ENCODE measurements around the gene PAK6. TPM values are rescaled to one million over a fixed set of nuclear protein-coding genes. Genes with fewer than 3 reads are reported as not detected.

Gene PAK6
- total and polyA plus RNA-seq, 9 of the 15 experiments (the other 6 are each of a cell fraction or from before 2014, with no cell fraction given), result 0.03 to 0.74 (median 0.16) TPM; not detected in 2

GRCh38 chr15:40270246-40270995 is 31.6 kb downstream of the PAK6 start:
- POLR2A ChIA-PET, result interaction anchor here (0.6 kb wide), 1 partner anchor 222 kb away, joined by 3 read pairs; no protein-coding TSS in a partner anchor
- H3K9ac ChIP-seq (ENCODE audit: insufficient read depth in 1 of 2, low read depth in 2 of 2, low read length in 2 of 2), result peak overlapping the region in 1 of 2 experiments; percentile 43; a peak in 1 of 4 replicates
- no TSS peak for BruUV-seq (replicated peaks)
- H3K27me3 ChIP-seq (ENCODE audit: control insufficient read depth in 2 of 2, insufficient read depth in 2 of 2, low read length in 2 of 2), result peaks cover 0 to 19% of the 10 kb centered on the region in 2 experiments; a peak in 2 of 5 replicates
- H3K79me2 ChIP-seq (ENCODE audit: control insufficient read depth, insufficient read depth, low read length), result no peaks in the 10 kb centered on the region
- peaks cover 4% of the 10 kb centered on the region for H3K9me1 ChIP-seq (ENCODE audit: control insufficient read depth, insufficient read depth, low read length)
- H3K4me2 ChIP-seq (ENCODE audit: insufficient read depth, low read length), result no peak overlapping the region
- in situ Hi-C loops (cut with MboI) (loop anchor here (5.0 kb wide), 2 partner anchors 53 to 223 kb away; no protein-coding TSS in a partner anchor), intact Hi-C loops (cut with micrococcal nuclease) (loop anchor here (5.0 kb wide), 2 partner anchors 38 to 483 kb away; no protein-coding TSS in a partner anchor)
- DNase-seq (ENCODE audit: extremely low read depth in 1 of 4, low spot score in 3 of 4) (no peak), ATAC-seq (peak; percentile 10; the same call in 1 of the 3 replicates), FAIRE-seq (peak; percentile 26)
- H3K4me1 ChIP-seq (replicated peaks in 1 of 2; ENCODE audit: control insufficient read depth in 2 of 2, insufficient read depth in 2 of 2, low read length in 2 of 2), result peaks cover 11 to 41% of the 10 kb centered on the region in 2 experiments
- no peak overlapping the region for H2AFZ ChIP-seq (ENCODE audit: low read depth, low read length)
- 5% methylated on average over 9 of the region's 11 CpGs for WGBS (ENCODE audit: insufficient coverage, low coverage, missing lambda C conversion rate)
- CTCF ChIA-PET (ENCODE audit: low intra/inter-chr PET ratio), result interaction anchor here (1.7 to 7.1 kb wide), 2 partner anchors 53 kb away, joined by 5 to 218 read pairs; no protein-coding TSS in a partner anchor
- H4K20me1 ChIP-seq (replicated peaks; ENCODE audit: control insufficient read depth, insufficient read depth, low read length), result 0 out of 2 replicates have a peak, but pooled peaks cover 3% of the 10 kb centered on the region
- H3K27ac ChIP-seq (ENCODE audit: extremely low read depth, low read depth, low read length), result no peak overlapping the region
- no peak overlapping the region for H3K4me3 ChIP-seq
- TF ChIP-seq THAP7 (CRISPR knock-in tag; IDR thresholded peaks at IDR 0.05) (no peak), FOXK1 (CRISPR knock-in tag; IDR thresholded peaks at IDR 0.05; ENCODE audit: borderline replicate concordance) (no peak), SP2 (IDR thresholded peaks at IDR 0.05; ENCODE audit: extremely low read depth, low read depth, low read length, poor library complexity, severe bottlenecking) (no peak)
- H3K9me3 ChIP-seq (replicated peaks; ENCODE audit: control insufficient read depth, insufficient read depth, low read depth, low read length), result no peaks in the 10 kb centered on the region
- H3K36me3 ChIP-seq (ENCODE audit: control insufficient read depth, insufficient read depth, low read length), result no peaks in the 10 kb centered on the region

All from K562 (cell line).